NCI-H524 treated with DMSO at 0.1 percent for 48 hours (cell line): ENCODE measurements around the gene OMP.
A peak's percentile ranks its signal among the peaks of the same experiment; 100 is the strongest.

Experiments used
- DNase-seq: peaks from one replicate; lab custom pipeline; 2025; lab: John Stamatoyannopoulos, UW

Gene OMP

DNA sequence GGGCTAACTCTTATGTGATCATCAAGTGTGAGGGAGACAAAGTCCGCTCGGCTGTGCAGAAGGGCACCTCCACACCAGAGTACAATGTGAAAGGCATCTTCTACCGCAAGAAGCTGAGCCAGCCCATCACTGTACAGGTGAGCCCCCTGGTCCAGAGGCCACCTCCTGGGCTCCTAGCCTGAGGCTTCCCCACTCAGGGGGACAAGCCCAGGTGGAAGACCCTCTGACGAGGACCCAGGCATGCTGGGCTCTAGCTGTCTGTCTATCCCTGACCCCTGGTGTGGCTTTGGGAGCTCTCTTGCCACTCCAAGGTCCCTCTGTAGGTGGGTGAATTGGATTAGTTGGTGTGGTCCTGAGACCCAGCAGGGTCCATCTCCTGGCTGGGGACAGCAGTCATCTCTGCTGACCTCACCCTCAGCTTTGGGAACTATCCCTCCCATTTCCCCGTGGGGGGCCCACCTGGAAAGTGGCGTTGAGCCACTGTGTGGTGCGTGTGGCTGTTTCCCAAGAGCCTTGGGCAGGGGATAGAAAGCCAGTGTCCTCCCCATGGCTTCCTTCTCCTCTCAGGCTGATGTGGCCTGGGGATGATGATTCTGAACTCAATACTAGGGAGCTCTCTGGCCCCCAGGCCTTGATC, 20.1 kb downstream of the OMP start:
- DNase-seq = no peak

DNA sequence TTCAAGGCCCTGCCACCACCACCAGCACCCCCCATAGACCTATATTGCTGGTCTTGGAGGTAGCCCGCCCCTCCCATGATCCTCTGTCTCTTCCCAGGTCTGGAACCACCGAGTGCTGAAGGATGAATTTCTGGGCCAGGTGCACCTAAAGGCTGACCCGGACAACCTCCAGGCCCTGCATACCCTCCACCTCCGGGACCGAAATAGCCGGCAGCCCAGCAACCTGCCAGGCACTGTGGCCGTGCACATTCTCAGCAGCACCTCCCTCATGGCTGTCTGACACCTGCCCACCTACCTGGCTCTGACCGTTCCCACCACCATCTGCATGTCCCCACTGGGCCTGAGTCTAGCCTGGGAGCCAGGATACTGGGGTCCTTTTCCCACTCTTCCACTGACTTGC, 21.0 kb downstream of the OMP start:
- no peak for DNase-seq

DNA sequence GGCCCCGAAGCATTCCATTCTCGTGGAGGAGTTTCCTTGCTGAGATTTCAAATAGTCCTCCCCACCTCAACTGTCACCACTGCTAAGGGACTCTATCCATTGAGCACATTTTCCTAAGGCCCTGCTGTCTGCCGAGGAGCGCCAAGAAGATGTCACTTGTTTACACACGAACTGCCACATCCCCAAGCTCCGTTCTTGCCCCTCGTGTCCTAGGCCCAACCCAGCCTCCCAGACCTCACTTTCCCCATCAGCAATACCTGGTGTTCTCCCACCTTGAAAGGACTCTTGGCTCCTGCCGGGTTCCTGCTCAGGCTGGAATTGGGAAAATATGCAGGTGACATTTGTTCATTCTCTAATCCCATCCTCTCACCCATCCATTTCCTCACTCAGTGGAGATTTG, 21.4 kb downstream of the OMP start:
- no peak for DNase-seq

DNA sequence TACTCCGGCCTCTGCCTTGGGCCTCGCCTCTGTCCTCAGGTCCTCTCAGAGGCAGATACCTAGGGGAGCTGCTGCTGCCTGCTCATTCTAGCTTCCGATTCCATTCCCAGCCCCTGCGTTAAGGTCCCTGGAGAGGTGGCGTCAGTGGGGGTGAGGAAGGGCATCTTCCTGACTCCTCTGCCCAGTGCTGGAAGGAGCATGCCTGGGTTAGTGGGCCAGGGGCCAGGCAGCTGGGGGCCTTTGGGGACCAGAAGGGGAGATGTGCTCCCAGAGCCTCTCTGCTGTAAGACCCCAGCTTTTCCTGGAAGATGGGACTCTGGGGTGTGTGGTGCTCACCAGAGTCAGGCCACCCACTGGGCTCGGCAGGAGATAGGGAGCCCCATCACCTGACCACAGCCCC, 21.8 kb downstream of the OMP start:
- DNase-seq = no peak

GRCh38 chr11:77125191-77125590, 22.6 kb downstream of the OMP start:
- no peak for DNase-seq

DNA sequence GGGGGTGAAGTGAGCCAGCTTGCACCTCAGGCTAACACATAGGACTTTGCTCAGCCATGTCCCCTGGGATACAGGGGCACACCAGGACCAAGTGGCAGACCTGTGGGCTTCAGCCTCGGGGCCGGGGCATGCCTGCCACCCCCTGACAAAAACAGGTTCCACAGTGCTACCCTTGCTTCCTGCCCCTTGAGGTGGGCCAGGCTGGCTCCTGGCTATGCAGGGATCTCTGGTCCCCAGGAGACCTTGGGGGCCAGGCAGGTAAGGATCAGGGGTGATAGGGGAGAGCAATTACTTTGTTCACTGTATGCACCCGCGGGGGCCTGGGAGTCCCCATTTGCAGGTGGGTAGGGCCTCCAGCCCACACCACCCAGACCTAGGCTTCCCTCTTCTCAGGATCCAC, 23.1 kb downstream of the OMP start:
- no peak for DNase-seq

DNA sequence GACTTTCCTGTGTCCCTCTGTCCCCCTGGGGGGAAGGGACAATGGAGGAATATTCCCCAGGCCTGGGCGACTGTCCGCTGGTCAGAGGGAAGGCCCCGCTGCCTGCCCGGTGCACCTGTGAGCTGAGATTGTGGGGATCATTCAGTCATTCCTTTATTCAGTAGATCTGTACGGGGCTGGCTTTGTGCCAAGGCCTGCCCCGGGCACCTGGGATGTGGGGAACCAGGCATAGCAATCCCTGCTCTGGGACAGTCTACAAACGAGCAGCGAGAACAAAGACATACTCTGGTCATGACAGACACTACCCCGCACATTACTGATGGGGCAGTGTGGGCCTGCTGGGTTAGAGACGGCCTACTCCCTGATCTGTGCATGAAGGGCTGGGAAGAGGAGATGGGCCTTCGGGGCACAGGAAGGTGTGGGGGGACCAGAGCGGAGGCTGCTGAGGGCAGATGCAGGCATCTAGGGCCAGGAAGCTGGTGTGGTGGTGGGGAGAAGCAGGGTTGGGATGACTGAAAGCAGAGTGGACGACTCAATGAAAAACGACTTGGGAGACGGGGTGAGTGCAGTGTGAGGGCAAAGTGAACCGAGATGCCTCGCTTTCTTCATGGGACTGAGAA, 23.6 kb downstream of the OMP start:
- DNase-seq = no peak

DNA sequence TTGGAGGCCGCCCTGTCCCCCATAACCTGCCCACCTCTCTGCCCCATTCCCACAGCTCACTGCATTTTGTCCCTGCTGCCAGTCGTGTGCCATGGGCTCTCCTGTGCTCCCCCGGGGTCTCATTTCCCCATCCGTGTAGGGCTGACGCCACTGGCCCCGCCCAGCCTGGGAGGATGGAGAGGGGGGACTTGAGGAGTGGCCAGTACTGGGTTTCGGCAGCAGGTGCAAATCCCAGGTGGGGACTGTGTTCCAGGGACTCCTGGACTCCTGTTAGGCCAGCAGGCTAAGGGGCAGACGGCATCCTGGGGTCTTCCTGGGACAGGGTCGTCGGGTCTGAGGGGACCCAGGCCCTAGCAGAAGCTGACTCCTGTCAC, 24.2 kb downstream of the OMP start:
- no peak for DNase-seq

GRCh38 chr11:77127235-77127911, 24.7 kb downstream of the OMP start:
- DNase-seq = no peak

- peak; percentile 33 for DNase-seq
Measured at GRCh38 chr11:77127920-77128691, 25.5 kb downstream of the OMP start, which contains the start of gene MYO7A. TSS of gene MYO7A (plus strand) at chr11:77128246. CDS start at chr11:77130635, 2,389 bp downstream.

DNA sequence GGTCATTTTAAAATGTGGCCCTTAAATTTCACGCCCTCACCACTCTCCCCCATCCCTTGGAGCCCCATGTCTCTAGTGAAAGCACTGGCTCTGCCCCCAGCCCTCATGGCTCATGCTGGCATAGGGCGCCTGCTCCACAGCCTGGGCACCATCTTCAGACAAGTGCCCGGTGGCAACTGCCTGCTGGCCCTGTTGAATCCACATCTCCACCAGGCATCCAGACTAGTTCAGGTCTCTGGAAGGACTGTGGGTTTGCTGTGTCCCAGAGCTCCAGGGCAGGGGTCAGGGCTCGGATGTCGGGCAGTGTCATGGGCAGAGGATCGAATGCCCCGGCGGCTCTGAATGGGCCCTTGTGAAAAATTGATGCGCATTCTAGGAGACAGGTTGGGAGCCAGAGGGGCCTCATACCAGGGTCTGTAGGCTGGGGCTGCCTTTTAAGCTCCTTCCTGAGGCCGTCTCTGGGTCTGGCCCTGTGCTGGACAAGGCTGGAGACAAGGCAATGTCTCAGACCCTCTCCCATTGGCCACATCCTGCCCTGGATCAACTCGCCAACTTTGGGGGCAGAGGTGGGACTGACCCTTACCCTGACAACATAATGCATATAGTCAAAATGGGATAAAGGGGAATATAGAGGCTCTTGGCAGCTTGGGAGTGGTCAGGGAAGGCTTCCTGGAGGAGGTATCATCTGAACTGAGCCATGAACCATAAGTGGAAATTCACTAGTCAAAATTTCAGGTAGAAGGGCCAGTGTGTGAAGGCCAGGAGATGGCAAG, 26.6 kb downstream of the OMP start:
- DNase-seq = no peak

DNA sequence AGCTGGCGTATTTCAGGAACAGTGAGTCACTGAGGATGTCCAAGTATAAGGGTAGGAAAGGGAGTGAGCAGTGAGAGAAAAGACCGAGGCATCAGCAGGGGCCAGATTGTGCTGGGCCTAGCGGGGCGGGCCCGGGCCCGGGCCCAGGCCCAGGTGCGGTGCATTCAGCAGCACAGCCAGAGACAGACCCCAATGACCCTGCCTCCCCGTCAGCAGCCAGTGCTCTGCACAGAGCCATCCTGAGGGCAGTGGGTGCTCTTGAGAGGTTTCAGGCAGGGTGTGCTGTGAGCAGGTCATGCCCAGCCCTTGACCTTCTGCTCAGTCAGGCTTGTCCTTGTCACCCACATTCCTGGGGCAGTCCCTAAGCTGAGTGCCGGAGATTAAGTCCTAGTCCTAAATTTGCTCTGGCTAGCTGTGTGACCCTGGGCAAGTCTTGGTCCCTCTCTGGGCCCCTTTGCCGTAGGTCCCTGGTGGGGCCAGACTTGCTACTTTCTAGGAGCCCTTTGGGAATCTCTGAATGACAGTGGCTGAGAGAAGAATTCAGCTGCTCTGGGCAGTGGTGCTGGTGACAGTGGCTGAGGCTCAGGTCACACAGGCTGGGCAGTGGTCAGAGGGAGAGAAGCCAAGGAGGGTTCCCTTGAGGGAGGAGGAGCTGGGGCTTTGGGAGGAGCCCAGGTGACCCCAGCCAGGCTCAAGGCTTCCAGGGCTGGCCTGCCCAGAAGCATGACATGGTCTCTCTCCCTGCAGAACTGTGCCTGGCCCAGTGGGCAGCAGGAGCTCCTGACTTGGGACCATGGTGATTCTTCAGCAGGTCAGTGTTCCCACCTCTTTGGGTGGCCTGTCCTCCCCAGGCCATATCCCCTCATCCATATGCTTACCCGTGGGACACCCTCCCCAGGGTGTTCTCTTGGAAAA, 27.5 kb downstream of the OMP start:
- DNase-seq = no peak

GRCh38 chr11:77130763-77131513, 28.3 kb downstream of the OMP start:
- DNase-seq = no peak

DNA sequence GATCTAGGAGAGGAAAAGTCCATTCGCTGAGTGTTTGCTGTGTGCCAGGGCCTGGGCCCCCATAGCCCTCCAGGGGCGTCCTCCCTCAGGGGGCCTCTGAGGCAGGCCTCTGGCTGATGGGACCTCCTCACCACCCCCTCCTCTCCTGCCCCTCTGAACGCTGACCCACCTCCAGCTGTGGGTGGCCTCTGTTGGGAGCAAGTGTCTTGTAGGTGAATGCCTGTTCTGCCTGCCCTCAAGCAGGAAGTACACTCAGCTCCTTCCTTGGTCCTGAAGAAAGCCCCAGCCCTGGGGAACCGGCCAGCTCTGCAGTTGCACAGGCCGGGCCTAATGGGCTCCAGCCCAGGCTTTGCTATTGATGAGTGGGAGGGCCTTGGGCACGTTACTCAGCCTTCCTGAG, 28.9 kb downstream of the OMP start:
- no peak for DNase-seq

- DNase-seq = no peak
Measured at GRCh38 chr11:77135069-77135468, 32.4 kb downstream of the OMP start.

- DNase-seq = no peak
Measured at GRCh38 chr11:77136074-77136473, 33.4 kb downstream of the OMP start.

DNA sequence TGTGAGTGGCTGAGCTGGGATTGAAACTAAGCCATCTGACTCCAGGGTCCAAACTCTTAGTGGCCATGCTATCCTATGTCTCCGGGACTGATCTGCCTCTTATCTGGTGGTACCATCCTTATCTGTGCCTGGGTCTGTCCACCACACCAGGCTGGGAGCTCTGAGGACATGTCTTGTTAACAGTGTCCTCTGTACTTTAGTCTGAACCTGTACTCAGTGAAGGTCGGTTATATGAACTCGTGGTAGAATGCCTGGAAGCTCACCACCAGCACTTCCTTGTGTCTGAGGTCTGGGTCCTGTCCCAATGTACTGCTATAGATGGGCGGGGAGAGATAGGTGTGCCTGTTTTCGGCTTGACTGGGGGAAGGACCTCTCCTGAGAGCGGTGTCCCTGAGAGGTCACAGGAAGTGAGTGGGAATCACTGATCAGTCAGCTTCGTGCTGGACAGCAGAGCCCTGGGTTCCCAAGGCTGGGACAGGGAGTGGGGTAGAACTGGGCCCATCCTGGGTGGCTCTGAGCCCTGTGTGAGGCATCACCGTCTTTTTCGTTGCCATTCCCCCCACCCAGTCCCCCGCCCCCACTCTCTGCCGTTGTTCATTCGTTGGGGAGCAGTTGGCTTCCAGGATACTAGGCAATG, 34.3 kb downstream of the OMP start:
- no peak for DNase-seq

GRCh38 chr11:77137421-77137820, 34.8 kb downstream of the OMP start:
- DNase-seq = no peak

DNA sequence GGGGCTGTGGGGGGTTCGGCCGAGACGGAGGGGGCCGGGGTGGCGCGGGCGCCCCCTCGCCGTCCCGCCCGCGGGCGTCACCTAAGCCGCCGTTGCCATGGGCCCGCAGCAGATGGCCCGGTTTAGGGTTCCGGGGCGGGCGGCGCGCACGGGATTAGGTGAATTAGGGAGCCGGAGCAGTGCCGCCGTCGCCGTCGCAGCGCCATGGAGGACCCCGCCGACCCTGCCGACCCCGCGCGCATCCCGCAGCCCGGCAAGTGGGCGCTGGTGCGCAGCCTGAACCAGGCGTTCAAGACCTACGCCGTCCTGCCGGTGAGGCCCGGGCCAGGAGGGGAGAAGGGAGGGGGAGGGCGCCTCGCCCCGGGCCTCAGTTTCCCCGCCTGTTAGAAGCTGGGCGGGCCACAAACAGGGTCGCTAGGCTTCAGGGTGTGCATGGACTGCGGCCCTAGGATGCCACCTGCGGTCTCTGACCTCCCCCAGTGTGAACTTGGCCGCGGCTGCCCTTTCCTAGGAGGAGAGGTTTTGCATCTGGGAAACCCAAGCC, 35.5 kb downstream of the OMP start:
- no peak for DNase-seq
